ENCODE results near the gene GPLD1.
A peak's percentile ranks its signal among the peaks of the same experiment; 100 is the strongest.

The GPLD1 gene, protein sequence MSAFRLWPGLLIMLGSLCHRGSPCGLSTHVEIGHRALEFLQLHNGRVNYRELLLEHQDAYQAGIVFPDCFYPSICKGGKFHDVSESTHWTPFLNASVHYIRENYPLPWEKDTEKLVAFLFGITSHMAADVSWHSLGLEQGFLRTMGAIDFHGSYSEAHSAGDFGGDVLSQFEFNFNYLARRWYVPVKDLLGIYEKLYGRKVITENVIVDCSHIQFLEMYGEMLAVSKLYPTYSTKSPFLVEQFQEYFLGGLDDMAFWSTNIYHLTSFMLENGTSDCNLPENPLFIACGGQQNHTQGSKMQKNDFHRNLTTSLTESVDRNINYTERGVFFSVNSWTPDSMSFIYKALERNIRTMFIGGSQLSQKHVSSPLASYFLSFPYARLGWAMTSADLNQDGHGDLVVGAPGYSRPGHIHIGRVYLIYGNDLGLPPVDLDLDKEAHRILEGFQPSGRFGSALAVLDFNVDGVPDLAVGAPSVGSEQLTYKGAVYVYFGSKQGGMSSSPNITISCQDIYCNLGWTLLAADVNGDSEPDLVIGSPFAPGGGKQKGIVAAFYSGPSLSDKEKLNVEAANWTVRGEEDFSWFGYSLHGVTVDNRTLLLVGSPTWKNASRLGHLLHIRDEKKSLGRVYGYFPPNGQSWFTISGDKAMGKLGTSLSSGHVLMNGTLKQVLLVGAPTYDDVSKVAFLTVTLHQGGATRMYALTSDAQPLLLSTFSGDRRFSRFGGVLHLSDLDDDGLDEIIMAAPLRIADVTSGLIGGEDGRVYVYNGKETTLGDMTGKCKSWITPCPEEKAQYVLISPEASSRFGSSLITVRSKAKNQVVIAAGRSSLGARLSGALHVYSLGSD

DNA sequence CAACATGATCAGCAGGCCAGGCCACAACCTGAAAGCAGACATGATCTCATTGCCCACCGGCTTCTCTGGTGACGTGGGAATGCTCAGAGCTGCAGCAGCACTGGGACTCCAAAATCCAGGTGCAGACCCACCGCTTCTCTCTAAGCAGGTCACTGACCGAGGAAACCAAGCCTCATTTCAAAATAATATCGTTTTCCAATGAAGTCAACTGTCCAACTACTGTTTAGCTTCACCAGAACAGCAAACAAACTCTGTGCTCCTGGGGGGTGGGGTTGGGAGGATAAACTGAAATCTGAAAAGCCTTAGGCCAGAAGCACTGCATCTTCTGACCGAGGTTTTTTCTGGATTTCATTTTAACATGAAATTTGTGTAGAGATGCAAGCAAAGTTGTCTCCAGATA lies at the start of gene GPLD1:
TSS of gene GPLD1 (minus strand) at position 109 of the 400 bp plus-strand sequence. CDS start at position 42, 67 bp downstream.
- TF ChIP-seq, protein P1, sequence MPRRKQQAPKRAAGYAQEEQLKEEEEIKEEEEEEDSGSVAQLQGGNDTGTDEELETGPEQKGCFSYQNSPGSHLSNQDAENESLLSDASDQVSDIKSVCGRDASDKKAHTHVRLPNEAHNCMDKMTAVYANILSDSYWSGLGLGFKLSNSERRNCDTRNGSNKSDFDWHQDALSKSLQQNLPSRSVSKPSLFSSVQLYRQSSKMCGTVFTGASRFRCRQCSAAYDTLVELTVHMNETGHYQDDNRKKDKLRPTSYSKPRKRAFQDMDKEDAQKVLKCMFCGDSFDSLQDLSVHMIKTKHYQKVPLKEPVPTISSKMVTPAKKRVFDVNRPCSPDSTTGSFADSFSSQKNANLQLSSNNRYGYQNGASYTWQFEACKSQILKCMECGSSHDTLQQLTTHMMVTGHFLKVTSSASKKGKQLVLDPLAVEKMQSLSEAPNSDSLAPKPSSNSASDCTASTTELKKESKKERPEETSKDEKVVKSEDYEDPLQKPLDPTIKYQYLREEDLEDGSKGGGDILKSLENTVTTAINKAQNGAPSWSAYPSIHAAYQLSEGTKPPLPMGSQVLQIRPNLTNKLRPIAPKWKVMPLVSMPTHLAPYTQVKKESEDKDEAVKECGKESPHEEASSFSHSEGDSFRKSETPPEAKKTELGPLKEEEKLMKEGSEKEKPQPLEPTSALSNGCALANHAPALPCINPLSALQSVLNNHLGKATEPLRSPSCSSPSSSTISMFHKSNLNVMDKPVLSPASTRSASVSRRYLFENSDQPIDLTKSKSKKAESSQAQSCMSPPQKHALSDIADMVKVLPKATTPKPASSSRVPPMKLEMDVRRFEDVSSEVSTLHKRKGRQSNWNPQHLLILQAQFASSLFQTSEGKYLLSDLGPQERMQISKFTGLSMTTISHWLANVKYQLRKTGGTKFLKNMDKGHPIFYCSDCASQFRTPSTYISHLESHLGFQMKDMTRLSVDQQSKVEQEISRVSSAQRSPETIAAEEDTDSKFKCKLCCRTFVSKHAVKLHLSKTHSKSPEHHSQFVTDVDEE (CRISPR knock-in tag; IDR thresholded peaks at IDR 0.05): no peak
- no peak for TF ChIP-seq ARNTL (CRISPR knock-in tag; IDR thresholded peaks at IDR 0.05; ENCODE audit: borderline replicate concordance, low read depth)
- TF ChIP-seq PATZ1 (CRISPR knock-in tag; IDR thresholded peaks at IDR 0.05; ENCODE audit: borderline replicate concordance): no peak
- no peak for TF ChIP-seq CREB5 (CRISPR knock-in tag; IDR thresholded peaks at IDR 0.05; ENCODE audit: low read depth)
- no peak for TF ChIP-seq ZFP3 (CRISPR knock-in tag; IDR thresholded peaks at IDR 0.05)
- no peak for TF ChIP-seq ZNF565 (CRISPR knock-in tag; conservative IDR thresholded peaks at IDR 0.05; ENCODE audit: low read depth)
- TF ChIP-seq RARB (CRISPR knock-in tag; IDR thresholded peaks at IDR 0.05): no peak
- ATAC-seq: no peak

DNA sequence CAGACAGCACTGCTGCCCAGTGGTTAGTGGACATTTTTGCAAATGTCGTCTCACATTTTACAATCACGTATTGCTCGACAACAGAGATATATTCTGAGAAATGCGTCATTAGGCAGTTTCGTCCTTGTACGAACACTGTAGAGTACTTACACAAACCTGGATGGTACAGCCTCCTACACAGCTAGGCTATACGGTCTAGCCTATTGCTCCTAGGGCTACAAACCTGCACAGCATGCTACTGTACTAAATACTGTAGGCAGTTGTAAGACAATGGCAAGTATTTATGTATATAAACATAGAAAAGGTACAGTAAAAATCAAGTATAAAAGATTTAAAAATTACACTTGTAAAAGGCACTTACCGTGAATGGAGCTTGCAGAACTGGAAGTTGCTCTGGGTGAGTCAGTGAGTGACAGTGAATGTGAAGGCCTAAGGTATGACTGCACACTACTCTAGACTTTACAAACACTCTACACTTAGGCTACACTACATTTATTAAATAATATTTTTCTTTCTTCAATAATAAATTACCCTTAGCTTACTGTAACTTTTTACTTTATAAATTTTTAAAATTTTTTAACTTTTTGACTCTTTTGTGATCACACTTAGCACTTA lies 48.5 kb upstream of the GPLD1 start:
- peak; percentile 71 for ATAC-seq
- TF ChIP-seq CSRNP3 (CRISPR knock-in tag; IDR thresholded peaks at IDR 0.05) (no peak), BACH2 (CRISPR knock-in tag; IDR thresholded peaks at IDR 0.05; ENCODE audit: borderline replicate concordance) (no peak), CSDC2 (CRISPR knock-in tag; IDR thresholded peaks at IDR 0.05) (no peak), ISL1 (CRISPR knock-in tag; IDR thresholded peaks at IDR 0.05) (no peak), TCF4 (CRISPR knock-in tag; IDR thresholded peaks at IDR 0.05; ENCODE audit: borderline replicate concordance) (no peak), OSR1 (CRISPR knock-in tag; IDR thresholded peaks at IDR 0.05) (no peak), SNAI2 (CRISPR knock-in tag; IDR thresholded peaks at IDR 0.05) (no peak), ZNF70 (CRISPR knock-in tag; IDR thresholded peaks at IDR 0.05) (no peak), POU6F1 (CRISPR knock-in tag; IDR thresholded peaks at IDR 0.05; ENCODE audit: borderline replicate concordance, low read depth) (no peak), ZNF565 (CRISPR knock-in tag; conservative IDR thresholded peaks at IDR 0.05; ENCODE audit: low read depth) (no peak), ARNTL (CRISPR knock-in tag; IDR thresholded peaks at IDR 0.05; ENCODE audit: borderline replicate concordance, low read depth) (no peak), ZNF8 (CRISPR knock-in tag; IDR thresholded peaks at IDR 0.05) (no peak), PPARA (CRISPR knock-in tag; IDR thresholded peaks at IDR 0.05; ENCODE audit: borderline replicate concordance) (no peak), TOX (CRISPR knock-in tag; IDR thresholded peaks at IDR 0.05; ENCODE audit: borderline replicate concordance) (no peak), ZFP3 (CRISPR knock-in tag; IDR thresholded peaks at IDR 0.05) (no peak), ZFP30 (CRISPR knock-in tag; IDR thresholded peaks at IDR 0.05) (no peak), PATZ1 (CRISPR knock-in tag; IDR thresholded peaks at IDR 0.05; ENCODE audit: borderline replicate concordance) (no peak)
